HG02571 (cell line): ENCODE data around the gene SLC27A5.
"Not testable (repeated sequence)": the region's sequence is repeated elsewhere in the genome, so short reads cannot be mapped to it uniquely, and the experiment has no call there.

Experiments
- ATAC-seq: cut with Tn5 transposase; IDR thresholded peaks from one replicate; pipeline ENCODE4 v1.9.1; 2021; ENCODE audit warnings: mild to moderate bottlenecking, moderate library complexity; ENCODE audit not compliant: unreplicated experiment

SLC27A5 gene

GRCh38 chr19:58550362-58551122 lies 38.8 kb upstream of the SLC27A5 start:
- no peak for ATAC-seq

DNA sequence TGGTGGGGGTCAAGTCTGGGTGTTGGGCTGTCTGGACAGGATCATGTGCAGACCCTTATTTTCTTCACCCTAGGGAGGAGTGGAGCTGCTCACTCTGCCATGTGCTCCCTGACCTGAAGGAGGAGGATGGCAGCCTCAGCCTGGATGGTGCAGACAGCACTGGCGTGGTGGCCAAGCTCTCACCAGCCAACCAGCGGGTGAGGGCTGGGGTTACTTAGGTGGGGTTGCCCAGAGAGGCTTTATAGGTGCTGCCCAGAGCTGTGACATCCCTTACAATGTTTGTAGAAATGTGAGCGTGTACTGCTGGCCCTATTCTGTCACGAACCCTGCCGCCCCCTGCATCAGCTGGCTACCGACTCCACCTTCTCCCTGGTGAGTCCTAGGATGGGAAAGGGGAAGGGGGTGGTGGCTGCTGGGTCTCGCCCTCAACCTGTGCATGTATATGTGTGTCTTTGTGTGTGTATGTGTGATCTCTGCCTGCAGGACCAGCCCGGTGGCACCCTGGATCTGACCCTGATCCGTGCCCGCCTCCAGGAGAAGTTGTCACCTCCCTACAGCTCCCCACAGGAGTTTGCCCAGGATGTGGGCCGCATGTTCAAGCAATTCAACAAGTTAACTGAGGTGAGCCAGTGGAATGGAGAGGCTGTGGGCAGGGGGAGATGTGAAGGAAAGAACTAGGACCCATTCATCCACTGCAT lies 38.0 kb upstream of the SLC27A5 start:
- ATAC-seq = no peak

DNA sequence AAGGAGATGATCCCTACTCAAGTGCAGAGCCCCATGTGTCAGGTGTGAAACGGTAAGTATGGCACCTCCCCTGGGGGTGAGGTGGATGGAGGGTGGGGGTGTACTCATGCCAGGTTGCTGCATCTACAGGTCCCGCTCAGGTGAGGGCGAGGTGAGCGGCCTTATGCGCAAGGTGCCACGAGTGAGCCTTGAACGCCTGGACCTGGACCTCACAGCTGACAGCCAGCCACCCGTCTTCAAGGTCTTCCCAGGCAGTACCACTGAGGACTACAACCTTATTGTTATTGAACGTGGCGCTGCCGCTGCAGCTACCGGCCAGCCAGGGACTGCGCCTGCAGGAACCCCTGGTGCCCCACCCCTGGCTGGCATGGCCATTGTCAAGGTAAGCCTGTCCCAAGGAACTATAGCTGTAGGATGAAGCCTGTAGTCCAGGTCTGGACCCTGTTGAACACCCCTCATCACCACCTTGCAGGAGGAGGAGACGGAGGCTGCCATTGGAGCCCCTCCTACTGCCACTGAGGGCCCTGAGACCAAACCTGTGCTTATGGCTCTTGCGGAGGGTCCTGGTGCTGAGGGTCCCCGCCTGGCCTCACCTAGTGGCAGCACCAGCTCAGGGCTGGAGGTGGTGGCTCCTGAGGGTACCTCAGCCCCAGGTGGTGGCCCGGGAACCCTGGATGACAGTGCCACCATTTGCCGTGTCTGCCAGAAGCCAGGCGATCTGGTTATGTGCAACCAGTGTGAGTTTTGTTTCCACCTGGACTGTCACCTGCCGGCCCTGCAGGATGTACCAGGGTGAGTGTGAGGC lies 37.3 kb upstream of the SLC27A5 start:
- no peak for ATAC-seq

DNA sequence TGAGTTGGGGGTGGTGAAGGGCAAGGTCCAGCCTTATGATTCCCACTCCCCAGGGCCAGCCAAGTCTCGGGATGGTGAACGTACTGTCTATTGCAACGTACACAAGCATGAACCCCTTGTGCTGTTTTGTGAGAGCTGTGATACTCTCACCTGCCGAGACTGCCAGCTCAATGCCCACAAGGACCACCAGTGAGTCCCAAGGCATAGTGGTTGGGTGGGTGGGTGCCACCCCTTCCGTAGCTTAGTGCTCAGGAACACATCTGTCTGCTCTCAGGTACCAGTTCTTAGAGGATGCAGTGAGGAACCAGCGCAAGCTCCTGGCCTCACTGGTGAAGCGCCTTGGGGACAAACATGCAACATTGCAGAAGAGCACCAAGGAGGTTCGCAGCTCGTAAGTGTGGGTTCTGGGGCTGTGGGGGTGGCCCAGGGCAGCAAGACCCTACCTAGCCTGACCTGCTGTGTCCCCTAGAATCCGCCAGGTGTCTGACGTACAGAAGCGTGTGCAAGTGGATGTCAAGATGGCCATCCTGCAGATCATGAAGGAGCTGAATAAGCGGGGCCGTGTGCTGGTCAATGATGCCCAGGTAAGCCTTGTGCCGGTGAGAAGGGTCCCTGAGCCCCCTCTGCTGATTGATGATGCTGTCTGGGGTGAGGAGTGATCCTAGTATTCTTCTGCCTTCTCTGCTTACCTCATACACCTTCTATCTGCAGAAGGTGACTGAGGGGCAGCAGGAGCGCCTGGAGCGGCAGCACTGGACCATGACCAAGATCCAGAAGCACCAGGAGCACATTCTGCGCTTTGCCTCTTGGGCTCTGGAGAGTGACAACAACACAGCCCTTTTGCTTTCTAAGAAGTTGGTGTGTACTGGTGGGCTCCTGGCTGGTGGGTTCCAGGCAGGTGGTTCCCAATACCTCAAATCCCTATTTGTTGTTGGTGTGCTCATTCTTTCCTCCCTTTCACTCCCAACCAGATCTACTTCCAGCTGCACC lies 35.8 kb upstream of the SLC27A5 start:
- ATAC-seq = no peak

DNA sequence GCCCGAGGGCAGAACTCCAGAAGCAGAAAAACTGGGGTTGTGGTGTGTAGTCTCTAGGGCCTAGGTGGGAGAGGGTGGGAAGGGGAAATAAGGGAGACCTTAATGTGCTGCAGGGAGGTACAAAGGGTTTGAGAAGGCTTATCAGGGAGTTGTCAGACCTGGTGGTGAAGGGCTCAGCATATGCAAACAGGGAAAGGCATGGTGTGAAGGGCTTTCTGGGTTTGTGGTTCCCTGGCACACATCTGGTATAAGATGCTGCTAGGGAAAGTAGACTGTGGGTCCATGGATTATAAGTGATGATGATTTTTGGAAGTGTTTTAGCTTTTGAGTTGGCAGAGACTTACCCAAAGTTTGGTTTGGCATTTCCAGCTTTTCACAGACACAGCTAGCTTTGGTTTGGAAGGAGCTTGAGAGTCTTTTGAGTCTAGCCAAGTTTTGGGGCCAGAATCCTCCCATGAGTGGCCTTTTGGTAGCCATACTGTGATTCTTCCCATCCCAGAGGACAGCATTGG lies 34.3 kb upstream of the SLC27A5 start:
- no peak for ATAC-seq

- ATAC-seq = no peak
Measured at GRCh38 chr19:58545286-58546018, 33.7 kb upstream of the SLC27A5 start.

DNA sequence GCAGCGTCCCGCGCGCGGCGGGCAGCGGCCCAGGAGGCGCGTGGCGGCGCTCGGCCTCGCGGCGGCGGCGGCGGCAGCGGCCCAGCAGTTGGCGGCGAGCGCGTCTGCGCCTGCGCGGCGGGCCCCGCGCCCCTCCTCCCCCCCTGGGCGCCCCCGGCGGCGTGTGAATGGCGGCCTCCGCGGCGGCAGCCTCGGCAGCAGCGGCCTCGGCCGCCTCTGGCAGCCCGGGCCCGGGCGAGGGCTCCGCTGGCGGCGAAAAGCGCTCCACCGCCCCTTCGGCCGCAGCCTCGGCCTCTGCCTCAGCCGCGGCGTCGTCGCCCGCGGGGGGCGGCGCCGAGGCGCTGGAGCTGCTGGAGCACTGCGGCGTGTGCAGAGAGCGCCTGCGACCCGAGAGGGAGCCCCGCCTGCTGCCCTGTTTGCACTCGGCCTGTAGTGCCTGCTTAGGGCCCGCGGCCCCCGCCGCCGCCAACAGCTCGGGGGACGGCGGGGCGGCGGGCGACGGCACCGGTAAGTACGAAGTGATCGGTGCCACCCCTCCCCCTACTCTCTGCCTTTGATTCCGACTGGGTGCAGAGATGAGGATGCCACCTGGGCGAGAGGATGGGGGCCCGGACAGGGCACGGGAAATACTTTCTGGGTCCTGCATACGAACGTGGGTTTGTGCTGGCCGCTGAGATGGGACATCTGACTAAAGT lies 32.9 kb upstream of the SLC27A5 start:
- peak; percentile 51 for ATAC-seq

GRCh38 chr19:58543826-58544590 lies 32.2 kb upstream of the SLC27A5 start, which contains the start of gene TRIM28:
TSS of gene TRIM28 (plus strand) at chr19:58544064. CDS start at chr19:58544758, 694 bp downstream.
- ATAC-seq = peak; percentile 66

DNA sequence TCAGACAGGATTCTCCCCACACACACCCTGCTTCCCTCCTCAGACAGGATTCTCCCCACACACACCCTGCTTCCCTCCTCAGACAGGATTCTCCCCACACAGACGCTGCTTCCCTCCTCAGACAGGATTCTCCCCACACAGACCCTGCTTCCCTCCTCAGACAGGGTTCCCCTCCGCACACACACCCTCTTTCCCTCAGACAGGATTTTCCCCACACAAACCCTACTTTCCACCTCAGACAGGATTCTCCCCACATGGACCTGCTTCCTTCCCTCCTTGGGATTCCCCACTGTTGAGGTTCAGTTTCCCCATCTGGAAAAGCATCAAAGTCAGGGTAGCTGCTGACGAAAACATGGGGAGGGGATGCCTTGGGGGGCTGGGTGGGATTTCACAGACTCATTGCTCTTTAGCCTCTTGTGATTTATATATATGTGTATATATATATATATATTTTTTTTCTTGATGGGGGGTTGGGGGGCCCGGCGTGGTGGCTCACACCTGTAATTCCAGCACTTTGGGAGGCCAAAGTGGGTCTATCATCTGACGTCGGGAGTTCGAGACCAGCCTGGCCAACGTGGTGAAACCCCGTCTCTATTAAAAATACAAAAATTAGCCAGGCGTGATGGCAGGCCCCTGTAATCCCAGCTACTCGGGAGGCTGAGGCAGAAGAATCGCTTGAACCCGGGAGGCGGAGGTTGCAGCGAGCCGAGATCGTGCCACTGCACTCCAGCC lies 31.0 kb upstream of the SLC27A5 start:
- ATAC-seq = not testable (repeated sequence)

DNA sequence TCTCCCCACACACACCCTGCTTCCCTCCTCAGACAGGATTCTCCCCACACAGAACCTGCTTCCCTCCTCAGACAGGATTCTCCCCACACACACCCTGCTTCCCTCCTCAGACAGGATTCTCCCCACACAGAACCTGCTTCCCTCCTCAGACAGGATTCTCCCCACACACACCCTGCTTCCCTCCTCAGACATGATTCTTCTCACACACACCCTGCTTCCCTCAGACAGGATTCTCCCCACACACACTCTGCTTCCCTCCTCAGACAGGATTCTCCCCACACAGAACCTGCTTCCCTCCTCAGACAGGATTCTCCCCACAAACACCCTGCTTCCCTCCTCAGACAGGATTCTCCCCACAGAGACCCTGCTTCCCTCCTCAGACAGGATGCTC lies 27.4 kb upstream of the SLC27A5 start:
- ATAC-seq = not testable (repeated sequence)

DNA sequence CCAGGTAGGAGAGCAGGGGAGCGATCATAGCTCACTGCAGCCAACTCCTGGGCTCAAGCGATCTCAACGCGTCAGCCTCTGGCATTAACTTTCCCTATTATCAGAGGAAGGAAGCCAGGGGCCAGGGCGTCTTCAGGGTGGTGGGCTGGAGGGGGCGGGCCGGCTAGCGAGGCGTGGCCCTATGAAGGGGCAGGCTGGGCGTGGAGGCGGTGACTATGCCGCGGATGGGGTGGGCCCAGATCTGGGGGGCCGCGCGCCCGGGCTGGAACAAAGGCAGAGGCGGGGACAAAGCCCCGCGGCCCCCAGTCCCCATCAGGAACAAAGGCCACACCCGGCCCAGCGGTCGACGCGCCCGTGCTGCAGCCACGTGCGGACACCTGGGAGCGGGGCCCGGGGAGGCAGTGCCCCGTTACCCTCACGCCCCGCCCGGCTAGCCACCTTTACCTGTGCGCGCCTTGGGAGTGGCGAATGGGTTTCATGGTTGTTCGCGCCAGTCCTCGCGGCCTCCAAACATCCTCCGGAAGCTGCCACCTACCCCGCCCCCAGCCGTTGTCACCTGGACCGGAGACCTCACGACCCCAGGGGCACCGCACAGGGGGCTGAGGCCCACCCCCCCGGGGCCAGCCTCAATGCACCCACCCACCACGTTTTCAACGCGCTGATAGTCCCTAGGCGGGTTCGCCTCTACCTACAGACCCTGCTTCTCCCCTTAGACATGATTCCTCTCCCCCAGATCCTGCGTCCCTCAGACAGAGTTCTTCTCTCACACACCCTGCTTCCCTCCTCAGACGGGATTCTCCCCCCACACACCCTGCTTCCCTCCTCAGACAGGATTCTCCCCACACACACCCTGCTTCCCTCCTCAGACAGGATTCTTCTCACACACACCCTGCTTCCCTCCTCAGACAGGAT lies 26.7 kb upstream of the SLC27A5 start:
- no peak for ATAC-seq

- ATAC-seq = no peak
Measured at GRCh38 chr19:58536852-58537798, 25.3 kb upstream of the SLC27A5 start.

DNA sequence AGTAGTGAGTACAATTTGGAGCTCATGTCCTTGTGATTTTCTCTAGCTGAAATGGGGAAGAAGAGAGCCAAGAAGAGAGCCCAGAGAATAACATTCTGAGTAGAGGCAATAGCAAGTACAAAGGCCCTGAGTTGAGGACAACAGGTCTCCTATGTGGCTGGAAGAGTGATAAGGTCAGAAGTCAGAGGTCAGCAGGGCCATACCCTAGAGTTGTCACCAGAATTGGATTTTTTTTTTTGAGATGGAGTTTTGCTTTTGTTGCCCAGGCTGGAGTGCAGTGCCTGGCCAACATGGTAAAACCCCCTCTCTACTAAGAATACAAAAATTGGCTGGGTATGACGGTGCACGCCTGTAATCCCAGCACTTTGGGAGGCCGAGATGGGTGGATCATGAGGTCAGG lies 24.1 kb upstream of the SLC27A5 start:
- ATAC-seq = no peak

DNA sequence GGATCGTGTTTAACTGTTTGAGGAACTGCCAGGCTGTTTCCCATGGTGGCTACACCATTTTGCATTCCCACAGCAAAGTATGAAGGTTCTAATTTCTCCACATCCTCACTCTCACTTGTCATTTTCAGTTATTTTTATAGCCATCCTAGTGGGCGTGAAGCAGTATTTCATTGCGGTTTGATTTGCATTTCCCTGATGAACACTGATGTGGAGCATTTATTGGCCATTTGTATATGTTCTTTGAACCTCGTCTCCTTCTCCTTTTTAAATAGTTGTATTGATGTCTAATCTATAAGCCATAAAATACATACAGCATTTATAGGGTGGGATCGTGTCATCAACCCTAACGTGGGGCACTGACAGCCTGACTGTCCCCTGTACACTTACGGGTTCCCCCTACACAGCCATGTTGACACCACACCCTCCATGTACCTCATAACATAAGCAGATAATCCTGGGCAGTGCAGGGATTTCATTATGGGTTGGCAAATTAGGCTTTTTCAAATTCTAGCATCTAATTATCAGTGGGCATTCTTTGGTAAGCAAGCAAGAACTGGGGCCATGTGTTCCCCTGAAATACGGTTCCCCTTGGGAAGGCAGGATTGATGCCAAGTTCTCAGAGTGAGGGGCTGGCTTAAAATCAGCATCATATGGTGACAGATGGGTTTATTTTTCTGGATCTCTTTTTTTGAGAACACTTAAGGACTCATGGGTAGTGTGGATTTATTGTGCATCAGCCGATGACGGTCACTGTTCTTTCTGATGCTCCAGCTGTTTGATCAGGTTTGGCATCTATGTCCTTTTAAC lies 19.4 kb upstream of the SLC27A5 start:
- ATAC-seq = no peak
